ENCODE results near the gene CMTM8.

DNA sequence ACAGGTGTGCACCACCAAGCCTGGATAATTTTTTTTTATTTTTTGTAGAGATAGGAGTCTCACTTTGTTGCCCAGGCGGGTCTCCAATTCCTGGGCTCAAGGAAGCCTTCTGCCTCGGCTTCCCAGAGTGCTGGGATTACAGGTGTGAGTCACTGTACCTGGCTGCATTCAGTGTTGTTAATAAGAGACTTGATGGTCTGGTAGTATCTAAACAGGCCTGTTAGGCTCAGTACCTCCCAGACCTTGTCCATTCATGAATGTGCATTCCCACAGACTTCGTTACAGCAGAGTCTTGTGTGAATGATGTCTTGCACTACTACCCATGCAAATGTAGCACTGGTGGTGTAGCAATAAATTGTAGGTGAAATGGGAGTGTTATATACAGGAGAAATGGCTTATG, 17.7 kb downstream of the CMTM8 start:
- no peak for TF ChIP-seq POLR2A (IDR thresholded peaks at IDR 0.05; ENCODE audit: extremely low read depth, insufficient read length)
- TF ChIP-seq, protein P1, sequence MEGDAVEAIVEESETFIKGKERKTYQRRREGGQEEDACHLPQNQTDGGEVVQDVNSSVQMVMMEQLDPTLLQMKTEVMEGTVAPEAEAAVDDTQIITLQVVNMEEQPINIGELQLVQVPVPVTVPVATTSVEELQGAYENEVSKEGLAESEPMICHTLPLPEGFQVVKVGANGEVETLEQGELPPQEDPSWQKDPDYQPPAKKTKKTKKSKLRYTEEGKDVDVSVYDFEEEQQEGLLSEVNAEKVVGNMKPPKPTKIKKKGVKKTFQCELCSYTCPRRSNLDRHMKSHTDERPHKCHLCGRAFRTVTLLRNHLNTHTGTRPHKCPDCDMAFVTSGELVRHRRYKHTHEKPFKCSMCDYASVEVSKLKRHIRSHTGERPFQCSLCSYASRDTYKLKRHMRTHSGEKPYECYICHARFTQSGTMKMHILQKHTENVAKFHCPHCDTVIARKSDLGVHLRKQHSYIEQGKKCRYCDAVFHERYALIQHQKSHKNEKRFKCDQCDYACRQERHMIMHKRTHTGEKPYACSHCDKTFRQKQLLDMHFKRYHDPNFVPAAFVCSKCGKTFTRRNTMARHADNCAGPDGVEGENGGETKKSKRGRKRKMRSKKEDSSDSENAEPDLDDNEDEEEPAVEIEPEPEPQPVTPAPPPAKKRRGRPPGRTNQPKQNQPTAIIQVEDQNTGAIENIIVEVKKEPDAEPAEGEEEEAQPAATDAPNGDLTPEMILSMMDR (IDR thresholded peaks at IDR 0.05; ENCODE audit: low read depth, low read length) = no peak
- no peak for TF ChIP-seq MAX (IDR thresholded peaks at IDR 0.05; ENCODE audit: low read depth, low read length)

All from NB4 (cell line).